Psoas muscle (tissue), 8 donors: ENCODE data around the gene GABBR1. TPM values are rescaled to one million over a fixed set of nuclear protein-coding genes. Genes with fewer than 3 reads are reported as not detected.

Source experiments
- ATAC-seq, 4 donors: fragments of 200-7000 bp; cut with Tn5 transposase; one replicate each; pipeline ENCODE4 v1.9.1; 2020; ENCODE audit warnings: moderate library complexity in 3 of 4, mild to moderate bottlenecking in 2 of 4
- DNase-seq, 2 donors: peaks; one replicate each; pipeline ENCODE4 v3.0.0-alpha.2; 2020
- H3K27ac ChIP-seq: fragments of 200-600 bp; one replicate; pipeline ENCODE4 v1.8.0; 2022
- H3K27me3 ChIP-seq, 3 donors: fragments of 200-600 bp in 1 of 3; one replicate each; pipeline versions ENCODE4 v1.6.1 to v1.8.0; 2013 to 2022; ENCODE audit warnings: low read length in 2 of 3, mild to moderate bottlenecking in 2 of 3, moderate library complexity in 1 of 3; ENCODE audit not compliant: insufficient read depth in 3 of 3
- H3K36me3 ChIP-seq, 2 donors: fragments of 200-600 bp in 1 of 2; one replicate each; pipeline versions ENCODE4 v1.6.1 to v1.8.0; 2013 to 2022; ENCODE audit warnings: low read depth in 1 of 2, mild to moderate bottlenecking in 1 of 2, moderate library complexity in 1 of 2; ENCODE audit not compliant: insufficient read depth in 1 of 2
- H3K4me1 ChIP-seq: fragments of 200-600 bp; one replicate; pipeline ENCODE4 v1.8.0; 2022
- H3K4me3 ChIP-seq: fragments of 200-600 bp; one replicate; pipeline ENCODE4 v1.8.0; 2022; ENCODE audit warnings: mild to moderate bottlenecking
- H3K9me3 ChIP-seq: fragments of 200-600 bp; one replicate; pipeline ENCODE4 v1.8.0; 2022
- WGBS, 3 donors: extraction: QIAGEN DNeasy Blood & Tissue Kit; methylation state at CpG; one replicate each; pipeline versions ENCODE4 v1.1.6 to v1.1.7; 2013; 5-methylcytosine and 5-hydroxymethylcytosine counted together
- intact Hi-C, 2 donors: fragments of 100-400 bp; cut with DNase I; formaldehyde crosslinking; loops; one replicate each; pipeline versions ENCODE4 v1.11.0 to v1.14.2; 2022
- polyA plus RNA-seq, 3 donors: library from polyadenylated mRNA; stranded (reverse); fragments of 200-250 nt; gene quantifications; one replicate each; pipeline ENCODE4 v1.2.3, GENCODE V29; 2013
- total RNA-seq, 4 donors: library from RNA; stranded (reverse); fragmentation: NEBNext Ultra II Directional in 2 of 4; extraction: Animal tissue kit (Norgen Biotek cat#: 25700) in 2 of 4; gene quantifications; one replicate each; pipeline versions ENCODE4 v1.2.1 to v1.2.4, GENCODE V29; 2021 to 2023
- TF ChIP-seq, protein P1 (sequence below): fragments of 200-600 bp; IDR thresholded peaks from one replicate; pipeline ENCODE4 v1.8.0; 2022; ENCODE audit warnings: antibody characterized with exemption
- donor health status: healthy with polysubstance abuse.
- donor health status: DM: no; HTN: no; CAD: no; lungs with moderate emphysema.
- donor health status: Bipolar disorder and iron deficiency.
- donor health status: healthy.
- donor health status: DM: yes; HTN: yes; CAD: no.
- donor health status: DM: no; HTN: no; CAD: no.
- donor health status: DM: no; HTN: no; CAD: no.
- donor health status: DM: yes; HTN: yes; CAD: no.

The GABBR1 gene
- total and polyA plus RNA-seq, 7 donors: 2.5 to 10.2 (median 4.6) TPM

DNA sequence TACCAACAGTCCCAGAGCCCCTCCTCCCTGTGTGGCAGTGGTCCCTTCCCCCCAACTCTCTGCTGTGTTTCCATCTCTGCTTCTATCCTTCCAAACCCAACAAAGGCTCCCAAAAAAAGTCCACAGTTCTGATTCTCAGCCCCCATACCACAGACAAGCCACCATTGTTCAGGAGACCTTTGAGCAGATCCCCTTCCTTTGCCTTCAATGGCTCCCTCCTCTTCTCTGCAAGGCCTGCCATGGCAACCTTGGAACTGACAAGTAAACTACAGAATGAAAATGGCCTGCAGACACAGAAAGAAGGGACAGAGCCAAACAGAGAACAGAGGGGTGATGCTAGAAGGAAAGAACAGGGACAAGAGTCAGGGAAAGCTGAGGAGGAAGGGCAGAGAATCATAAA is 24.9 kb downstream of the GABBR1 start:
- Histone ChIP-seq H3K9me3 (no peaks in the 10 kb centered on the region), H3K4me1 (no peaks in the 10 kb centered on the region), H3K36me3 (peaks cover 0 to 25% of the 10 kb centered on the region in 2 donors), H3K4me3 (no peak overlapping the region), H3K27me3 (peaks cover 0 to 2% (median under 1%) of the 10 kb centered on the region in 3 donors), H3K27ac (no peak overlapping the region)
- TF ChIP-seq, protein P1, sequence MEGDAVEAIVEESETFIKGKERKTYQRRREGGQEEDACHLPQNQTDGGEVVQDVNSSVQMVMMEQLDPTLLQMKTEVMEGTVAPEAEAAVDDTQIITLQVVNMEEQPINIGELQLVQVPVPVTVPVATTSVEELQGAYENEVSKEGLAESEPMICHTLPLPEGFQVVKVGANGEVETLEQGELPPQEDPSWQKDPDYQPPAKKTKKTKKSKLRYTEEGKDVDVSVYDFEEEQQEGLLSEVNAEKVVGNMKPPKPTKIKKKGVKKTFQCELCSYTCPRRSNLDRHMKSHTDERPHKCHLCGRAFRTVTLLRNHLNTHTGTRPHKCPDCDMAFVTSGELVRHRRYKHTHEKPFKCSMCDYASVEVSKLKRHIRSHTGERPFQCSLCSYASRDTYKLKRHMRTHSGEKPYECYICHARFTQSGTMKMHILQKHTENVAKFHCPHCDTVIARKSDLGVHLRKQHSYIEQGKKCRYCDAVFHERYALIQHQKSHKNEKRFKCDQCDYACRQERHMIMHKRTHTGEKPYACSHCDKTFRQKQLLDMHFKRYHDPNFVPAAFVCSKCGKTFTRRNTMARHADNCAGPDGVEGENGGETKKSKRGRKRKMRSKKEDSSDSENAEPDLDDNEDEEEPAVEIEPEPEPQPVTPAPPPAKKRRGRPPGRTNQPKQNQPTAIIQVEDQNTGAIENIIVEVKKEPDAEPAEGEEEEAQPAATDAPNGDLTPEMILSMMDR: no peak
- intact Hi-C loops: no loop called here
- no peak for ATAC-seq
- DNase-seq: no peak

DNA sequence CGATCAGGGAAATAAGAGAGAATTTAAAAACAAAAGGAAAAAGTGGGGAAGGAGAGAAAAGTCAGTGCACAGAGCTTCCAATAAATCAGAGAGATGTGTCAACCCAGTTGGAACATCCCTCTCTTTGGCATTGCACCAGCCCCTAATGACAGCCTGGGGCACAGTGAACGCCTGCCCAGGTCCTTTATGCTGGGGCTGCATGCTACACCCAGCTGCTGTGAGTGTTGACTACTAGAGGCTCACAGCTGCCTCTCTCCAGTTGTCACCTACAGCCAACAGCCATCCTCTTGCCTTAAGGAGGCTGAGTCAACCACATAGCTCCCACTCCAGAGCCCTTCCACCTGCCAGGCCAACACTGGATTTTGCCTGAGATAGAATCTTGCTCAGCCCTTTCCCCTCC is 29.1 kb downstream of the GABBR1 start:
- Histone ChIP-seq H3K4me1 (no peaks in the 10 kb centered on the region), H3K36me3 (peaks cover 0 to 23% of the 10 kb centered on the region in 2 donors), H3K4me3 (no peak overlapping the region), H3K27ac (no peak overlapping the region), H3K27me3 (peaks cover 0 to 14% (median 3%) of the 10 kb centered on the region in 3 donors), H3K9me3 (no peaks in the 10 kb centered on the region)
- ATAC-seq (no peak), DNase-seq (no peak)
- WGBS, 3 donors: 67 to 71% (median 68%) methylated on average over 2 of the region's 2 CpGs
- TF ChIP-seq, protein P1: no peak
- intact Hi-C loops: no loop called here

DNA sequence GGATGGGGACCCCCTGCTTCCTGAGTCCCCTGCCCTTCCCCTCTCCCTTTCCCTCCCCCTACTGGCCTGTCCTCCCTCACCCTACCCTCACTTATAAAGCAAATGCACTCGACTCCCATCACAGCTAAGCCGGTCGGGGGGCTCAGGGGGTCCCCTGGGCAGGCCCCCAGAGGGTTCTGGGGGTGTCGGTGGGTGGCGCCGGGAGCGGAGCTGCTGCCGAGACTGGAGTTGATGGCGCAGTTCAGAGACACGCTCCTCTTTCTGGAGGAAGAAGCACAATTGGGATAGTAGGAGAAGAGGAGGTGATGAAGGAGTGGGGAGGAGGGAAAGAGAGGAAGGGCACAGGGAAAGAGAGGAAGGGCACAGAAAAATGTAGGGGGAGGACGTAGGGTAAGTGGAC is 29.5 kb downstream of the GABBR1 start:
- TF ChIP-seq, protein P1: no peak
- WGBS, 3 donors: 86 to 87% (median 86%) methylated on average over 11 of the region's 11 CpGs
- Histone ChIP-seq H3K27me3 (peaks cover 0 to 14% (median 3%) of the 10 kb centered on the region in 3 donors), H3K27ac (no peak overlapping the region), H3K36me3 (peaks cover 0 to 23% of the 10 kb centered on the region in 2 donors), H3K4me3 (no peak overlapping the region), H3K4me1 (no peaks in the 10 kb centered on the region), H3K9me3 (no peaks in the 10 kb centered on the region)
- ATAC-seq (no peak), DNase-seq (no peak)
- intact Hi-C loops: no loop called here

DNA sequence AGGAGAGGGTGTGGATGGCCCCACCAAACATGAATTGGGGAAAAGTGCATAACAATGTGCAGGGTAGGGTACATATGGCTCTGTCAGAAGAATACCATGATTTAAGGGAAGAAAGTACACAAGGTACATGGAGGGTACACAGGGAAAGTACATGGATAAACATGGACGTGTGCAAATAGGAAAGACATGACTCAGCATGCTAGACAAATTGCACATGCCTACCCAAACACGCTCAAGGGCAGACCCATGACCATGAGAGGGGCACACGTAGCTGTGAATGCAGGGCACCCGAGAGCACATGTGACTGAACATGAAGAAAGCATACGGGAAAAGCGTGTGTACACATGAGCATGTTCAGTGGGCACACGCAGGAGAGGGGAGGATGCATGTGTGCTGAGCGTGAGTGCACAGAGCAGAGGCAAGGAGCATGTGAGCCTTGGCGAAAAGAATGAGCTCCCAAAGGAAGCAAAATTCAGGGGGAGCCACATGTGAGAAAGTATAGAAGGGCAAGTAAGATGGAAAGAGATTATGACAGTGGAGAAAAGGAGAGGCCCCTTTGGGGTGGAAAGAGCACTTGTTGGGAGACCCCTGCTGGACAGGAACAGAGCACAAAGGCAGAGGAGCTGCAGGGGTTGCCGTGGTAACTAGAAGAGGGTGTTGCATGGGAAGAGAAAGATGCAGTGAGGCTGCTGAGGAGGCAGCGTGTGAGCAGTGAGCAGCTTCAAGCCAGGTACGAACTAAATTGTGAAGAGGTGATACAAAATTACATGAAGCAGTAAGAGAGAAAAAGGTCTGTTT is 30.2 kb downstream of the GABBR1 start:
- intact Hi-C loops: no loop called here
- TF ChIP-seq, protein P1: no peak
- H3K27me3 ChIP-seq: peaks cover 0 to 14% (median 3%) of the 10 kb centered on the region in 3 donors
- no peaks in the 10 kb centered on the region for H3K4me1 ChIP-seq
- no peak overlapping the region for H3K27ac ChIP-seq
- DNase-seq: no peak
- no peak overlapping the region for H3K4me3 ChIP-seq
- 76 to 82% (median 79%) methylated on average over 12 of the region's 12 CpGs for WGBS, 3 donors
- ATAC-seq: no peak
- H3K9me3 ChIP-seq: no peaks in the 10 kb centered on the region
- peaks cover 0 to 23% of the 10 kb centered on the region in 2 donors for H3K36me3 ChIP-seq
